SU-DHL-6 (cell line): Measurements from ENCODE around the gene COBL.

ENCODE experiments used
- H2AFZ ChIP-seq: fragments of 200-600 bp; sonication (generic); 2 replicates; pipeline ENCODE4 v1.6.1; 2014; ENCODE audit warnings: low read depth, mild to moderate bottlenecking, moderate library complexity, mixed read lengths, antibody characterized with exemption, low read length; ENCODE audit not compliant: severe bottlenecking
- H3F3A ChIP-seq: fragments of 200-600 bp; shearing (Covaris generic); 2 replicates; pipeline ENCODE4 v1.6.0; 2016; ENCODE audit warnings: antibody characterized with exemption, mild to moderate bottlenecking; ENCODE audit not compliant: insufficient read depth
- H3K27ac ChIP-seq: fragments of 200-600 bp; sonication (generic); 2 replicates; pipeline ENCODE4 v1.5.1; 2016; ENCODE audit warnings: low read depth, mild to moderate bottlenecking, low read length, moderate library complexity, mixed read lengths
- H3K27me3 ChIP-seq: fragments of 200-600 bp; sonication (generic), shearing (Covaris generic); 2 replicates; pipeline ENCODE4 v1.6.0; 2014; ENCODE audit warnings: mild to moderate bottlenecking, low read length
- H3K36me3 ChIP-seq: fragments of 200-600 bp; sonication (generic); 2 replicates; pipeline ENCODE4 v1.6.1; 2014; ENCODE audit warnings: mild to moderate bottlenecking, low read length, mixed read lengths
- H3K4me2 ChIP-seq: fragments of 300-600, 200-600 bp; shearing (Covaris generic), sonication (generic); 2 replicates; pipeline ENCODE4 v1.6.0; 2014; ENCODE audit warnings: low read length, low read depth, mild to moderate bottlenecking; ENCODE audit not compliant: poor library complexity, severe bottlenecking
- H3K4me3 ChIP-seq: fragments of 200-600 bp; sonication (generic); 2 replicates; pipeline ENCODE4 v1.5.1; 2014; ENCODE audit warnings: antibody characterized with exemption, low read length, mild to moderate bottlenecking, mixed read lengths; ENCODE audit not compliant: insufficient read depth, poor library complexity, severe bottlenecking
- H3K79me2 ChIP-seq: fragments of 200-600 bp; sonication (generic); 2 replicates; pipeline ENCODE4 v1.6.1; 2014; ENCODE audit warnings: mild to moderate bottlenecking, low read length, moderate library complexity; ENCODE audit not compliant: insufficient read depth
- H3K9ac ChIP-seq: fragments of 200-600 bp; sonication (generic); 2 replicates; pipeline ENCODE4 v1.7.0; 2014; ENCODE audit warnings: mild to moderate bottlenecking, low read length
- H3K9me2 ChIP-seq: fragments of 200-600 bp; sonication (generic); replicated peaks from 2 replicates; pipeline ENCODE4 v1.6.1; 2014; ENCODE audit warnings: low read length; ENCODE audit not compliant: insufficient read depth
- H3K9me3 ChIP-seq: fragments of 200-600 bp; sonication (generic); 2 replicates; pipeline ENCODE4 v1.6.1; 2014; ENCODE audit warnings: low read length, mixed read lengths; ENCODE audit not compliant: insufficient read depth
- H4K20me1 ChIP-seq: fragments of 200-600 bp; sonication (generic); 2 replicates; pipeline ENCODE4 v1.6.1; 2014; ENCODE audit warnings: low read depth, mild to moderate bottlenecking, antibody characterized with exemption, low read length, moderate library complexity, mixed read lengths
- CTCF ChIP-seq: fragments of 200-600 bp; sonication (generic); IDR thresholded peaks from one replicate; pipeline ENCODE4 v1.5.1; 2017; ENCODE audit warnings: antibody characterized with exemption, mild to moderate bottlenecking, low read length, moderate library complexity; ENCODE audit not compliant: insufficient read depth, poor library complexity, severe bottlenecking
- EZH2phosphoT487 ChIP-seq: fragments of 200-600 bp; sonication (generic), shearing (Covaris generic); conservative IDR thresholded peaks from 2 replicates; pipeline ENCODE4 v1.6.1; 2018; ENCODE audit warnings: mild to moderate bottlenecking, antibody characterized with exemption, low read length, moderate library complexity, mixed read lengths

COBL gene

GRCh38 chr7:51186531-51186930, 130.1 kb downstream of the COBL start:
- H3K9me3 ChIP-seq = no peaks in the 10 kb centered on the region
- no peaks in the 10 kb centered on the region for H4K20me1 ChIP-seq
- H3K36me3 ChIP-seq = no peaks in the 10 kb centered on the region
- no peaks in the 10 kb centered on the region for H3K27me3 ChIP-seq
- no peak for TF ChIP-seq CTCF
- TF ChIP-seq EZH2phosphoT487 = no peak
- H3K79me2 ChIP-seq = no peaks in the 10 kb centered on the region
- no peaks in the 10 kb centered on the region for H3K9me2 ChIP-seq
- H3F3A ChIP-seq = no peaks in the 10 kb centered on the region
- no peak overlapping the region for H3K9ac ChIP-seq
- no peak overlapping the region for H3K4me3 ChIP-seq
- no peak overlapping the region for H3K4me2 ChIP-seq
- H2AFZ ChIP-seq = no peak overlapping the region
- no peak overlapping the region for H3K27ac ChIP-seq

DNA sequence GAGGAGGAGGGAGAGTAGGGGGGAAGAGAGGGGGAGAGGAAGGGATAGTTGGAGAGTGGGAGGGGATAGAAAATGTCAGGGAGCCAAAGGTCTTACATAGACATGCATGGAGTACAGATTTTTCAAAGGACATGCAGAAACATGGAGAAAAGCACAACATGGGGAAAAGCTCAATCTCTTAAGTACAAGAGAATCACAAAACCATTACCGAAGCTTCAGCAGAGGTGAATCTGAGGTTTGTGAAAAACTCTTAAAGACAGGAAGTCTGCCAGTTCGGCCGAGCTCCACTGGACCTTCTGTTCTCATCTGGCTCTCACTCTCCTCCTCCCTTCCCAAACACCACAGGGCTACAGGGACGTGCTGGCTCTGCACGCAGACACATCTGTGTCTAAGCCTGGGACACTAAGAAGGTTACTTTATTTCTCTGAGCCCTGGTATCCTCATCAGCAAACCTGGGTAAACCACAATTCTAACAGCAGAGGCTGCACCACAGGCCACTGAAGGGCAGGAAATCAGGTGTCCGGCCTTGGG, 133.9 kb downstream of the COBL start:
- Histone ChIP-seq H3K9me2 (no peaks in the 10 kb centered on the region), H3F3A (no peaks in the 10 kb centered on the region), H3K79me2 (no peaks in the 10 kb centered on the region), H2AFZ (no peak overlapping the region), H3K9me3 (no peaks in the 10 kb centered on the region), H3K27me3 (no peaks in the 10 kb centered on the region), H4K20me1 (no peaks in the 10 kb centered on the region), H3K4me2 (no peak overlapping the region), H3K9ac (no peak overlapping the region), H3K36me3 (no peaks in the 10 kb centered on the region), H3K4me3 (no peak overlapping the region), H3K27ac (no peak overlapping the region)
- no peak for TF ChIP-seq CTCF
- TF ChIP-seq EZH2phosphoT487 = no peak

DNA sequence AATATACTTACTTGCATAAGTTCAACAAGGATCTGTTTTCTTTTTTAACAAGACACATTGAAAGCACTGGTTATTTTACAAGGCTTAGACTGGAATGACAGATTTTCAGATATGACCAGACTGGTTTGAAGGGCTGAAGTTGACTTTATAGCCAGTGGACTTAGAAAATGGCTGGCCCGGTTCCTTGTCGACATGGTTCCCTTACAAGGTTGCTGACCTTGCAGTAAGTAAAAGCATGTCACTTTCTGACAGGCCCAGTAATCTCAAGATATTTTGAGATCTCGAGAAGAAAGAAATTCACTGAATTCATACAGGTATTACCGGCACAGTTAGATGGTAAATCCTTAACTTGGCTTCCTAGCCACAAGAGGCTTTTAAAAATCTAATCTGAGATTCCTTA, 136.5 kb downstream of the COBL start:
- TF ChIP-seq CTCF = no peak
- no peak for TF ChIP-seq EZH2phosphoT487
- H3K9ac ChIP-seq = no peak overlapping the region
- no peaks in the 10 kb centered on the region for H3K36me3 ChIP-seq
- no peaks in the 10 kb centered on the region for H3K9me3 ChIP-seq
- H3F3A ChIP-seq = no peaks in the 10 kb centered on the region
- H4K20me1 ChIP-seq = no peaks in the 10 kb centered on the region
- H3K27me3 ChIP-seq = no peaks in the 10 kb centered on the region
- H3K27ac ChIP-seq = no peak overlapping the region
- H3K4me3 ChIP-seq = no peak overlapping the region
- no peak overlapping the region for H3K4me2 ChIP-seq
- no peaks in the 10 kb centered on the region for H3K79me2 ChIP-seq
- H3K9me2 ChIP-seq = no peaks in the 10 kb centered on the region
- H2AFZ ChIP-seq = no peak overlapping the region
